Measurements from ENCODE around the gene PSMG4. TPM values are rescaled to one million over a fixed set of nuclear protein-coding genes. Genes with fewer than 3 reads are reported as not detected.

The PSMG4 gene
- total and polyA plus RNA-seq, 2 of the 8 experiments (the other 6 are each of a cell fraction or from before 2014, with no cell fraction given), result 40.6 to 113 TPM

DNA sequence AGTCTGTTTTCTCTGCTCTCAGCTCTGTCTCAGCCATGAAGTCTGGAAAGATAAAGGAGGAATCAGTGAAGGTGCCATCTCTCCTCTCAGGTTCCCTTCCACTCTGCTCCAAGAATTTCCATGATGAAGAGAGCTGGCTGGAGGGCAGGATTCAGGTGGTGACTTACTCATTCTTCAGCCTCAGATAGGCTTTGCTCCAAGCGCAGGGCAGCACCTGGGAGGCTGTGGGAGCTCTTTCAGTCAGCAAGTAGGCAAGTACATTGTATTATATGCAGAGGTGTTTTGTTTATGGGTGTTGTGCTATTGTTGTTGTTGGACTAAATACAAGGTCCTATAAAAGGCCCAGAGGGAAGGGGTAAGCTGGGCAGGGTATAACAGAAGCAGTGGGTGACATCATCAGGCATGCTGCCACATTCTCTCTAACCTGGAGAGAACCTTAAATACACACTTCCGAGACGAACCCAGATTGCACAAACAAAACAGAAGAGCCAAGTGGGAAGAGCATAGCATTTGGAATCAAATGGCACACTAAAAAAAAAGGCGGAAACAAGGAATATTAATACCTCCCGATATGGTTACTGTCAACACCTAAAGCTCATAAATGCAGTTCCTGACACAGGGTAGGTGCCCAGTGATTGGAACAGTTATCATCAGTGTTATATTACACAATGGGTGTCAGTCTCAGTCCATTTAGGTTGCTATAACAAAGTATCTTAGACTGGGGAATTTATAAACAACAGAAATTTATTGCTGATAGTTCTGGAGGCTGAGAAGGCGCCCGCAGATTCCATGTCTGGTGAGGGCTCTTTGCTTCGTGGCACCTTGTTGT is 14.5 kb upstream of the PSMG4 start:
- Histone ChIP-seq H3K4me2 (ENCODE audit: insufficient read depth in 1 of 2, low read depth in 2 of 2, low read length in 2 of 2) (no peak overlapping the region), H3K9me3 (ENCODE audit: insufficient read depth in 2 of 2, low read depth in 1 of 2, low read length in 1 of 2) (no peaks in the 10 kb centered on the region), H3K36me3 (ENCODE audit: control insufficient read depth in 2 of 4, insufficient read depth in 4 of 4, low read length in 3 of 4) (no peaks in the 10 kb centered on the region), H2BK15ac (ENCODE audit: low read length) (no peak overlapping the region), H2BK5ac (ENCODE audit: low read depth, low read length) (no peak overlapping the region), H2BK12ac (ENCODE audit: low read depth, low read length) (no peak overlapping the region), H2AFZ (ENCODE audit: low read length) (no peak overlapping the region), H2AK5ac (ENCODE audit: low read depth, low read length) (no peak overlapping the region), H3K79me2 (ENCODE audit: control insufficient read depth in 1 of 2, insufficient read depth in 2 of 2, low read length in 2 of 2) (no peaks in the 10 kb centered on the region), H4K5ac (ENCODE audit: insufficient read length, low read depth, low read length) (no peak overlapping the region), H3K18ac (ENCODE audit: extremely low read depth, low read length) (no peak overlapping the region), H3K9ac (replicated peaks in 1 of 4; ENCODE audit: extremely low read depth in 1 of 4, low read depth in 3 of 4, low read length in 3 of 4) (no peak overlapping the region), H3K4me3 (ENCODE audit: extremely low read depth in 1 of 4, insufficient read depth in 2 of 4, low read depth in 3 of 4, low read length in 4 of 4) (no peak overlapping the region), H3K4ac (replicated peaks; ENCODE audit: insufficient read length, low read depth, low read length) (no peak overlapping the region), H3K23me2 (ENCODE audit: low read depth, low read length) (no peaks in the 10 kb centered on the region), H4K20me1 (replicated peaks in 1 of 2; ENCODE audit: control insufficient read depth in 1 of 2, insufficient read depth in 2 of 2, low read length in 2 of 2) (no peaks in the 10 kb centered on the region), H2BK120ac (replicated peaks; ENCODE audit: low read depth, low read length) (no peak overlapping the region), H3K4me1 (replicated peaks in 1 of 4; ENCODE audit: control insufficient read depth in 3 of 4, insufficient read depth in 4 of 4, low read length in 3 of 4) (peaks cover 0 to 9% (median 6%) of the 10 kb centered on the region in 4 experiments; a peak in 5 of 7 replicates), H2BK20ac (ENCODE audit: low read length) (no peak overlapping the region), H4K91ac (replicated peaks; ENCODE audit: insufficient read length, low read length) (no peak overlapping the region), H4K8ac (ENCODE audit: extremely low read depth, insufficient read depth, low read length) (no peak overlapping the region), H3K27ac (ENCODE audit: low read depth, low read length) (no peak overlapping the region), H3K23ac (ENCODE audit: insufficient read length) (no peak overlapping the region), H3K14ac (ENCODE audit: insufficient read length) (no peak overlapping the region), H3K27me3 (replicated peaks in 1 of 4; ENCODE audit: control insufficient read depth in 3 of 4, extremely low read depth in 1 of 4, insufficient read depth in 3 of 4, low read length in 3 of 4) (no peaks in the 10 kb centered on the region), H3K79me1 (ENCODE audit: low read depth, low read length) (no peaks in the 10 kb centered on the region), H3K56ac (replicated peaks; ENCODE audit: insufficient read length, low read depth, low read length) (no peak overlapping the region)
- FAIRE-seq (no peak), DNase-seq (ENCODE audit: low read depth in 1 of 2, low spot score in 2 of 2) (no peak)
- ChIA-PET POLR2A (ENCODE audit: partially characterized antibody) (interaction anchor here (0.6 to 10.7 kb wide), 2 partner anchors 15 to 97 kb away, joined by 3 to 122 read pairs; partner anchors contain the start of gene TUBB2B), CTCF (ENCODE audit: partially characterized antibody) (interaction anchor here (0.6 to 1.4 kb wide), 7 partner anchors 8 to 305 kb away, joined by 3 to 5 read pairs (median 3); no protein-coding TSS in a partner anchor)
- 85% methylated on average over 8 of the region's 8 CpGs; no CpG with 5 or more reads in 1 of the 2 experiments for WGBS, 2 experiments (ENCODE audit: extremely low coverage in 1 of 2, insufficient coverage in 1 of 2, insufficient read length in 1 of 2, insufficient replicate concordance in 2 of 2, low coverage in 1 of 2, low lambda C conversion rate in 2 of 2, missing lambda C conversion rate in 1 of 2)
- TF ChIP-seq SIN3A (conservative IDR thresholded peaks at IDR 0.05 in 1 of 2, IDR thresholded peaks at IDR 0.05 in 1 of 2; ENCODE audit: low read depth in 1 of 2, low read length in 2 of 2), result no peak
- TF ChIP-seq KDM5A (IDR thresholded peaks at IDR 0.05; ENCODE audit: low read length), result no peak
- TF ChIP-seq CREB1 (IDR thresholded peaks at IDR 0.05), result no peak
- no peak for TF ChIP-seq BACH1 (IDR thresholded peaks at IDR 0.05; ENCODE audit: low read length)
- TF ChIP-seq RAD21 (IDR thresholded peaks at IDR 0.05 in 1 of 2, conservative IDR thresholded peaks at IDR 0.05 in 1 of 2; ENCODE audit: low read depth in 2 of 2, low read length in 2 of 2), result no peak
- no peak for TF ChIP-seq CBX5 (IDR thresholded peaks at IDR 0.05; ENCODE audit: low read depth, low read length)
- no peak for TF ChIP-seq JUN (IDR thresholded peaks at IDR 0.05; ENCODE audit: low read depth, low read length)
- TF ChIP-seq KDM4A (IDR thresholded peaks at IDR 0.05; ENCODE audit: low read depth, low read length, severe bottlenecking), result no peak
- no peak for TF ChIP-seq GABPA (IDR thresholded peaks at IDR 0.05; ENCODE audit: borderline replicate concordance, insufficient read depth, low read length)
- TF ChIP-seq TAF1 (IDR thresholded peaks at IDR 0.05; ENCODE audit: low read depth, low read length), result no peak
- TF ChIP-seq POU5F1 (IDR thresholded peaks at IDR 0.05; ENCODE audit: low read depth, low read length), result no peak
- TF ChIP-seq SIX5 (IDR thresholded peaks at IDR 0.05; ENCODE audit: low read depth, low read length), result no peak
- no peak for TF ChIP-seq CHD1 (IDR thresholded peaks at IDR 0.05; ENCODE audit: low read depth, low read length)

All from H1 (cell line).